ENCODE data around the gene TMEM212.
"Not testable (repeated sequence)": the region's sequence is repeated elsewhere in the genome, so short reads cannot be mapped to it uniquely, and the experiment has no call there.

Gene TMEM212

DNA sequence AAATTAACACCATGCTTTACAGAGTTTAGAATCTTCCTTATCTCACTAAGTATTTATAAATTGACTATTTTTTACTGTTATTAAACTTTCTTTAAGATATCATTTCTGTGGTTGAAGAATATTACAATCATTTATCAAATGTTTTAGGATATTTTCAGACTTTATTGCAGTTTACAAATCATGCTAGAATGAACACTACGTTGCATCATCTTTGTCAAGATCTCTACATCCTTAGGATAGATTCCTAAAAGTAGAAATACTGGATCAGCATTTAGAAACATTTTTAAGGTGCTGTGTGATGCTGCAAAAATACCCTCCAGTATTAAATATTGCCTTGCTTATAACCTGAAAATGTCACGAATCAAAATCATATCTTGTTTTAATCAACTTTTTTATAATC is 30.3 kb upstream of the TMEM212 start:
- DNase-seq, result no peak

GRCh38 chr3:171813278-171813896 is 29.8 kb upstream of the TMEM212 start:
- DNase-seq, result no peak

GRCh38 chr3:171813897-171814460 is 29.2 kb upstream of the TMEM212 start:
- DNase-seq, result no peak

DNA sequence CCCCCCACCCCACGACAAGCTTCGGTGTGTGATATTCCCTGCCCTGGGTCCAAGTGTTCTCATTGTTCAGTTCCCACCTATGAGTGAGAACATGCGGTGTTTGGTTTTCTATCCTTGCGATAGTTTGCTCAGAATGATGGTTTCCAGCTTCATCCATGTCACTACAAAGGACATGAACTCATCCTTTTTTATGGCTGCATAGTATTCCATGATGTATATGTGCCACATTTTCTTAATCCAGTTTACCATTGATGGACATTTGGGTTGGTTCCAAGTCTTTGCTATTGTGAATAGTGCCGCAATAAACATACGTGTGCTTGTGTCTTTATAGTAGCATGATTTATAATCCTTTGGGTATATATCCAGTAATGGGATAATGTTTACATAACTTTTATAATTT is 28.5 kb upstream of the TMEM212 start:
- DNase-seq, result not testable (repeated sequence)

GRCh38 chr3:171815973-171816595 is 27.1 kb upstream of the TMEM212 start:
- DNase-seq, result no peak

DNA sequence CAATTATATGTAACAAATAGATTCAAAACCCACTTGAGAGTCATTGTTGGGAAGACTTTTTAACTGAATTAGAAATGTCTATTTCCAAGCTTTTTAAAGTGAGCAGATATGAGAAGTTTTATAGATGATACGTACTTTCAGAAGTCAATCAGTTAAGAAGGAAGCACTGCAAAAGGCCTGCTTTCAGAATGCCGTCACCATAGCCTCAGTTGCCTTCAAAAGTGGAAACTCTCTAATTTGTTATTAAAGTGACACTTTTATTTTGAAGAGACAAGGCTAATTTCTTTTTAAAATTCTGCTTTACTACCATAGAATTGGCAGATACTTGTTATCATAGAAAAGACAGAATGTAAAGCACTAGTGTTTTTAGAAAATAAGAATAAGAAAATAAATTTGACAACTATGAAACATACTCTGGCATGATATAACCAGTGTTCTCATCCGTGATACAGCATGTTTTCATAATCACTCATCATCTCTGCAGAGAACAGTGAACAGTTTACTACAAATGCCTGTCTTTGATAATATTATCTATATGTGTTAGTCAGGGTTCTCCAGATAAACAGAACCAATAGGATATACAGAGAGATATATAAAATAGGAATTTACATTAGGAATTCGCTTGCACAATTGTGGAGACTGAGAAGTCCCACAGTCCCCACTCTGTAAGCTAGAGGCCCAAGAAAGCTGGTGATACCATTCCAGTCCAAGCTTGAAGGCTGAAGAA is 25.9 kb upstream of the TMEM212 start:
- no peak for DNase-seq

DNA sequence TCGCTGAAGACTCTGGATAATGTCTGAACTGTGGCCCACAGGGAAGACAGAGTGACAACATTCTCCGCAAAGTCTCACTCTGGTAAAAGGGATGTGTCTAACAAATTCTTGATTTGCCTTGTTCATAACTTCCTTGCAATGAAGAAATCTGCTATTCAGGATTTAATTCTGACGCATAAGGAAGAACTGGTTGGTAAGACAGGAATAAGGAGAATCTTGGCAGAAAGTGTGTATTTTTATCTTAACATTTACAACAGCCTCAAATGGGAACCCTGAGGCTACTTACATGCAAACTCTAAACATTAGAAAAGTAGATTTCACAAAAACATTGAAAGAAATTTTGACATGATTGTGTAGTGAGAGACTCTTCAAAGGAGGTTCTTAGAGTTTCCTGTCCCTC is 22.1 kb upstream of the TMEM212 start:
- no peak for DNase-seq

- DNase-seq, result no peak
These were observed 21.3 kb upstream of the TMEM212 start for GRCh38 chr3:171821778-171822358.

- DNase-seq, result no peak
These were observed 20.6 kb upstream of the TMEM212 start for GRCh38 chr3:171822431-171823106.

DNA sequence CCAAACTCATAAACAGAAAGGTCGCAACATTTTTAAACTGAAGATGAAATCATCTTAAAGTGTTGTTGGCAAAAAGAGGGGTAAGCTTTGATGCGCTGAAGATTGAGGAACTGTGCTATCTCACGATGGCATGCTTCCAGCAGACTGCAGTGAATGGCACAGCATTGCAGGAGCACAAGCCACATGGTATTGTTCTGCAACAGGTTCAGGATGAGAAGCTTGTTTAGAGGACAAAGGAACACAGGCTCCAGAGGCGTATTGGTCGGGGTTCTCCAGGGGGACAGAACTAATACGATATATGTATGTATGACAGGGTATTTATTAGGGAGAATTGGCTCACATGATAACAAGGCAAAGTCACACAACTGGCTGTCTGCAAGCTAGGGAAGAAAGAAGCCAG is 19.0 kb upstream of the TMEM212 start:
- peak in 4 of 58 donors; percentile 2 to 16 (median 8) for DNase-seq

DNA sequence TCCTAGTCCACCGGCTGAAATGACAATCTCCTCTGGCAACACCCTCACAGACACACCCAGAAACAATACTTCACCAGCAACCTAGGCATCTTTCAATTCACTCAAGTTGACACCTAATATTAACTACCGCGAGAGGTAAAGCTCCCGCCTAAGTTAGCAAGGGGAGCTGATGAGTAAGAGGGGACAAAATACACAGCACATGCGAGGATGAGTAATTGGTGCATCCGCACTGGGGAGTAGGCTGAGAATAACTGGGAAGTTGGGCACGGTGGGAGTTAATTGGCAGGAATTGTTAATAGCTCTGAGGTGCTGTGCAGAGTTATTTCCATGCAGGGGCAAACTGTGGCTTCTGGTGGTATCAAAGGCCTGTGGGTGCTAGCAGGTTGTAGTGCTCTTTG is 18.3 kb upstream of the TMEM212 start:
- DNase-seq, result peak in 1 of 58 donors; percentile 16

DNA sequence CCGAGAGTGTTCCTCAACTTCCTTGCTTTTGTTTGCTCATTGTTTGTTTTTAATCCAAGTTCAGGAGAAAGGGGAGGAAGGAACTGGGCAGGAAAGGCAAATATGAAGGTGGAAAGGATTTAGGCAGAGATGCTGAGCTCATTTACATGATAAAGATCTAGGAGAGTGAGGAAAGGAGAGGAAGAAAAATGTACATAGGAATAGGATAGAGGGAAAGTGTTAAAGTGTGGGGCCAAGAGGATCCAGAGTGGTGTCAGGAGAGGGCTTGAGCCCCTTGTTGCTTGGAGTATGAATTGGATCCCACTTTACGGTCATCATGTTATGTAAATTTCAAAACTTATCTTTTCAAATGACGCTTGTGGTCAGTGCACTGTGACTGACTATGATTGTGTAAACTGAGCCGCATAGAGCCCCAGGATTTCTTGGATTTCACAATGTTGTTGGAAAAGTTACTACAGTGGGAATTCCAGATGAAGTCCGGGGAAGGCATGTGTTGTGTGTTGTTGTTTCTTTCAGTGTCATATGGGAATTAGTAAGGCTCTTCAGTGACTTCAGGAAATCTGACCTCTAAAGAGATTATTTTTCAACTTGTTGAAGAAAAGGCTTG is 17.8 kb upstream of the TMEM212 start:
- no peak for DNase-seq

DNA sequence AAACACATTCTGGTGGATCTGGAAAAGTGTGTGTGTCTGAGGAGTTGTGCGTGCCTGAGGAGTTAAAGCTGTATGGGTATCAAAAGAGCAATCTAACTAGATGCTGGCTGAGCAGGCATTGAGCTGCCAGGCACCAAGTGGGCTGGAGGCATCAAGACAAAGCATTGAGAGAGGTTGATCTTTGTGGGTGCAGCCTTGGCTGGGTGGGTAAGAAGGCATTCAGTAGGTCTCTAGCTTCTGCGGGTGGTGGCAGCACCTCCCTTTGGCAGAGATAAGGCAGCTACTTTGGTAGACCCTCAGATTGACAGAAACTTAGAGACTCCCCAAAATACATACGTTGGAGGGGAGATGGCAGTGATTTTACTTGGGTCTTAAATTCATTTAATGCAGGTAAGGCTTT is 15.8 kb upstream of the TMEM212 start:
- DNase-seq, result no peak

GRCh38 chr3:171827836-171828458 is 15.2 kb upstream of the TMEM212 start:
- no peak for DNase-seq

- DNase-seq, result no peak
These were observed 14.0 kb upstream of the TMEM212 start for GRCh38 chr3:171828902-171829770.

- DNase-seq, result peak in 40 of 58 donors; percentile 3 to 76 (median 30)
These were observed 13.2 kb upstream of the TMEM212 start for GRCh38 chr3:171829841-171830517.

- no peak for DNase-seq
These were observed 12.7 kb upstream of the TMEM212 start for GRCh38 chr3:171830518-171830875.

DNA sequence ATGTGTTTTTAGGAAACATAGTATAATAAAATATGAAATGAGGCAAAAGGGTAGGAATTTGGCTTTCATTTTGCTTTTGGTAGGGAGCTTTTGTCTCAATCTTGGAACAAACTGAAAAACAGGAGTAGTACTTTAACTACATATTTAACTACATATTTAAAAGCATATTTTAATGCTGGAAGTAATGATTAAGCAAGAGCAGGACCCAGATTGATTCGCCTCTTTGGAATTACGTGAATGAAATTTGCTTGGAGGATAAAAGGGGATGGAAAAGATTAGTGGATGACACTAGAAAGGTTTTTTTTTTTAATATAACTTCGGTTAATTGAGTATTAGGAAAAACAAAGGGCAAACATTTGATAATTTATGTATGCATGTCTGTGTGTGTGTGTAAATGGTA is 11.2 kb upstream of the TMEM212 start:
- no peak for DNase-seq

DNA sequence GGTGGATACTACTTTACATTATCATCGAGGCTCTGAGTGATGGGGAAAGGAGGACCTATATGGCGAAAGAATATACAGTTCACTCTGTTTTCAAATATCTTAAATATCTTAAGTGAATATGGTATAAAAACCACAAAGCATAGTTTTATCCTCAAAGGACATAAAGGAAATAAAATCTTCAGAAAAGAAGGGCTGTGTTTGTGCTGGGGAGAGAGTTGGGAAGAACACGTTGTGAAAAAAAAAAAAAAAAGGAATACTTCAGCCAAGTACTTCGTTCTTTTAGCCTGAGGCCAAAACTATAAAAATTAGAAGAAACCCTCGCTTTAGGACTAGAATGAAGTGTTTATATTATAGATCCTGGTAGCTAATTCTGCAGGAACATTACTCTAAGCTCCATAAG is 10.2 kb upstream of the TMEM212 start:
- DNase-seq, result no peak

Measured in anterior cingulate cortex (tissue), 58 donors.